Renal cortical epithelial cell (primary cell): Measurements from ENCODE around the gene NFIA. TPM values are rescaled to one million over a fixed set of nuclear protein-coding genes. Genes with fewer than 3 reads are reported as not detected.

ENCODE experiments used
- DNase-seq: peaks from one replicate; pipeline ENCODE4 v3.0.0-alpha.2; 2011; ENCODE audit warnings: low read depth
- total RNA-seq: library from RNA; depleted of rRNA; stranded (reverse); fragments of >200 nt; gene quantifications from 2 replicates; pipeline ENCODE4 v1.2.3, GENCODE V29; 2014

The NFIA gene
- total RNA-seq, 1 donor from 2014 or later, result 8.2 TPM

DNA sequence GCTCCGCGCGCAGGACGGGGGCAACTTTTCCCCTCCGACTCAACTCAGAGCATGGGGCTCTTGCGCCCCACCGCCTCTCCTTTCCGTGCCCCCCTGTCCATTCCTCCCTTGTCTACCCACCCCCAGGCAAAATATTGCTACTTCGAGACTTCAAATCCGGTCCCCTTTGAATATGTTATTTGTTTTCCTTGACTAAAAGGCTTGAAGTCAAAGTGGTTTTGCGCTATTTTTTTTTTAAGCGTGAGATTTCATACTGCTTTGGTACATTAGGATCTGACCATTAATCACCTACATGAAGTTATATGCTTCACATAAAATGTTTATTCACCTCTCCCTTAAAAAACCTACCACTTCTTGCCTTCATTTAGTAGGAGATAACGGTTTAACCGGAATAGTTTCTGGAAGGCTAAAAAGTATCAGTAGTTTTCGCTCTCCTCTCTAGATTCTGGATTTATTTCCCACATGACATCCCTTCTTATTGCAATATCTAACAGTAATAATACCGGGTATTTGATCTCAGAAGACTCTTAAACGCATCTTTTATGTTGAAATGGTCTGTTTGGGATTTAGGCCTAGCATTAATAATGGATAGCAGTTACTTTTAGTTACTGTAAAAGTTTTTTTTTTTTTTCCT is 1.6 kb downstream of the NFIA start:
- no peak for DNase-seq

DNA sequence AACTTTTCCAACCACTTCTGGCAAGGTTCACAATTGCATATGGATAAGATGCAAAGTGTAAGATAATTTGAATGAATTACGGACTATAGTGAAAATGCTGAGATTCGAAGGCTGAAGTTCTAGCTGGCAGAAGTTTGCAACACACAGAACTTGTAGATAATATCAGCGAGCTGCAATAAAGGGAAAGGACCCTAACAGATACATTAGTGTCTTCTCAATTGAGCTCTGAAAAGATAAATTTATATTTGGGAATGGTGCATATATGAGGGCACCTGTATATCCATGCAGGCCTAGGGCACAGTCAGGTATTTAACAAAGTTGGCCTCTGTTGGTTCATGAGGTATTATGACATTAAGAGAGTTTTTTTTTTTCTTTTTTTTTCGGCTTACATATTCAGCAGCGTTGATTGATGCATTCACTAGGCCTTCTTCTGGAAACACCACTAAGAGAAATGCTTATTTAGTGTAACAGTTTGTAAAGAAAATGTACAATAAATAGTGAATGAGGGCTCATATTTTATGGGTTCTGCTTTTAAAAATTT is 2.2 kb downstream of the NFIA start:
- no peak for DNase-seq

DNA sequence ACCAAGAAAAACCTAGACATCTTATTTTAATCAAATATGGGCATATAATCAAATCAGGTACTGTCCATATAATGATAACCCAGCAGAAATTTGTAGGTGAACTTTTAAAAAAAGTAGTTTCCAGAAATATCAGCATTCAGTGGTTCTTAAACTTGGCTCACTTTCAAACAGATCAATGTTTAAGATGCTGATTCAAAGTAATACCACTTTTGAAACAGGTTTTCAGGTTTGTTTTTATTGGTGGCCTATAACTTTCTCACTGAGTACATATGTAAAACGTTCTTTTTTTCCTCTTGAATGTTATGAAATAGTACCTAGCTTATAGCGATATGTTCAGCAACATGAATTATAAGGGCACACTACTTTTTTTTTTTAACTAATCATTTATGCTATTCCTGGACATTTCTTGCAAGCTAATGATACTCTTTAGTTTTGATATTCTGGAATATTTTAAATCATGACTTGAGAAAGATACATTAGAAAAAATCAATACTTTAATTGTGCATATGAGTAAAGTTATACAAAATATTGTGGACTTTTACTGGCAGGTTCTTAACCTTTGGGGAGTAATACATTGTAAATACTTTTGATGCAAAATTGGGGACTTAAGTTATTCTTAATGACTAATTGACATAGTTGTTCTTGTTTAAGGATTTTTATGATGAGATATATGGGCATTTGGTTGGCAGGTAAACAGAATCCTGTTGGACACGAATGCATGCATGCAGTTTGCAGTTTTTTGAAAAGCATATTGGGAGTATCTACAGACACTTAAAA is 3.0 kb downstream of the NFIA start:
- DNase-seq, result no peak

DNA sequence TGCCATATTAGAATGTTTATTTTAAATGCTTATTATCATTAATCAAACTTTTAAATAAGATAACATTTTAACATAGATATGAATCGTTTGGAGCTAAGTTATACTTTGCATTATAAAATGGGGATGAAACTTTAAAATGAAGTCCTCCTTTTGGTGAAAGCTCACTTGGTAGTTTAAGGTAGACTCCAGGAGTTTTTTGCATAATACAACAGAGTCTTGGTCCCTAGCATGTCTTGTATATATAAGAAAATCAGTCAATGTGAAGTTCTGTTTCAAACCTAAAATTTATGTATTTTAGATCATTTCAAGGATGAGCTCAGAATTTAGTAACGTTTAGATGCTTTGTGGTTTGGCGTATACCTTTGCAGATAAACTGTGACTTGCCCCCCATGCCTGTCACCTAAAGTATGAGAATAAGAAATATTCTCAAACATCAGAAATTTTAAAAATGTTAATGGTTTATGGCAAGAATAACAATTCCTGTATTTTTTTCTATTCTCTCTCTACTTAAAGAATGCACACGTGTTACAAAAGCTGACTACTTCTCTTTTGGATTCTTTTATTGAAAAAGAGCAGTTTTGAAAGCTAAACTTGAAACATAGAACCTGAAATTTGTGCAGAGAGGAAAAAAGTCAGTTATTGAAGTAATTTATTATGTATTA is 3.8 kb downstream of the NFIA start:
- no peak for DNase-seq

DNA sequence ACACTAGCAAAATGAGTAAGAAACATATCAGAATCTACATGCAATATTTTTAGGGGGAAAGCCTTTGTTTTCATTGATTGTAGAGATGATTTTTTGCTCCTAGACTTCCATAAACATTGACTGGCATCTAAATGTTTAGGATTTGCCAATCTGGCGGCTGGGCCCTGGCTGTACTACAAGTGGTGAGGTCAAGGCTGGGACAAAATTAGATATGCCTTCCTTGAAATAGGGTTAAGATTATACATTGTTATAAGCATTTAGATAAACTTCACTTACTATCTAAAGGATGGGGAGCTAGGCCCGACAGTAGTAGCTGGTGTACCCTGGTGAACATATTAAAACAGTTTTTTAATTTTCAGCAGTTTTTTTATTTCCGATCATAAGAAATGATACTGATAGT is 5.2 kb downstream of the NFIA start:
- no peak for DNase-seq

DNA sequence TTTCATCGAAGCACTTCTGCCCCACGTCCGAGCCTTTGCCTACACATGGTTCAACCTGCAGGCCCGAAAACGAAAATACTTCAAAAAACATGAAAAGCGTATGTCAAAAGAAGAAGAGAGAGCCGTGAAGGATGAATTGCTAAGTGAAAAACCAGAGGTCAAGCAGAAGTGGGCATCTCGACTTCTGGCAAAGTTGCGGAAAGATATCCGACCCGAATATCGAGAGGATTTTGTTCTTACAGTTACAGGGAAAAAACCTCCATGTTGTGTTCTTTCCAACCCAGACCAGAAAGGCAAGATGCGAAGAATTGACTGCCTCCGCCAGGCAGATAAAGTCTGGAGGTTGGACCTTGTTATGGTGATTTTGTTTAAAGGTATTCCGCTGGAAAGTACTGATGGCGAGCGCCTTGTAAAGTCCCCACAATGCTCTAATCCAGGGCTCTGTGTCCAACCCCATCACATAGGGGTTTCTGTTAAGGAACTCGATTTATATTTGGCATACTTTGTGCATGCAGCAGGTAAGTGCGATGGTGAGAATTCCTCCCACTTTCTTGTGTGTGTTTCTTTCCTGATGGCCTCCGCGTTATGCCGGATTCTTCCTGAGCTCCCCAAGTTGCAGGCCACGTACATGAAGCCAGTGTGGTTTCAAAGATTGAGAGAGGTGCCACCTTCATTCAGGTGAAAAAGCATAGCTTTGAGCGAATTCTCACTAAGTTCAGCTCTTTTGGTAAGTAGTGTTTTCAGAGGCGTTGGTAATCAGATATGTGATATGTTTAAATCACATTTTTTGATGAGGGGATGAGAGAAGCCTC is 6.0 kb downstream of the NFIA start:
- no peak for DNase-seq

DNA sequence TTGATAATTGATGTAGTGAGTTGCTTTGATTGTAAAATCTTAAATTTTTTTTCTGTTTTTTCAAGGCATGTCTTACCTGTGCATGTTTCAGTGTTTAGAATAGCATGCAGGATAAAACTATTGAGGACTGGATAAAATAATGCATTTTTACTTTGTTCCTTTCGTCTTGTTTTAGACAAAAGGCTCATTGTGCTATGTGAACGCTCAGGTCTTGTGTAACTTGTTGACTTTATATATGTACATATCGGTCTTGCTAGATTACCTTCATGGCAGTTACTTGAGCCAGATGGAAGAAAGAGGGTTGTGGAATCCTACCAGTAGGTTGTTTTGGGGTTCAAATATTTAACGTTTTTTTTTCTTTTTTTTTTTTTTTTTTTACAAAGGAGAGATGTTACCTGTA is 7.0 kb downstream of the NFIA start:
- DNase-seq, result no peak

DNA sequence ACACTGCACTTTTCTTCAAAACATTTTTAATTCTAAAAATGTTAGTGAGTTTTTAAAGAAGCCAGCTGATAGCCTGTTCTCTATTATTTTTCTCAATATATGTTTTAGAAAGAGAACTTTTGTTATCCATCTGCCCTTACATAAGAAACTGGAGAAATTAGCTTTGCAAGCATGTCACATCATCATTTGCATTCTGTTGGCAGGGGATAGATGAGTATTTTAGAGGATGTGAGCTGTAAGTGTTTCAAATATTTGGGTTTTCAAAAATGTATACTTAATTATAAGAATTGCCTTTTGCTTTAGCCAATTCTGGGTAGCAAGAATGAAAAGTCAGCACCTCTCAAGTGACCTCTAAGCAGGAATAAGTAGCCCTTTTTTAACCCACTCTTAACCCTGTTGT is 7.4 kb downstream of the NFIA start:
- DNase-seq, result no peak

DNA sequence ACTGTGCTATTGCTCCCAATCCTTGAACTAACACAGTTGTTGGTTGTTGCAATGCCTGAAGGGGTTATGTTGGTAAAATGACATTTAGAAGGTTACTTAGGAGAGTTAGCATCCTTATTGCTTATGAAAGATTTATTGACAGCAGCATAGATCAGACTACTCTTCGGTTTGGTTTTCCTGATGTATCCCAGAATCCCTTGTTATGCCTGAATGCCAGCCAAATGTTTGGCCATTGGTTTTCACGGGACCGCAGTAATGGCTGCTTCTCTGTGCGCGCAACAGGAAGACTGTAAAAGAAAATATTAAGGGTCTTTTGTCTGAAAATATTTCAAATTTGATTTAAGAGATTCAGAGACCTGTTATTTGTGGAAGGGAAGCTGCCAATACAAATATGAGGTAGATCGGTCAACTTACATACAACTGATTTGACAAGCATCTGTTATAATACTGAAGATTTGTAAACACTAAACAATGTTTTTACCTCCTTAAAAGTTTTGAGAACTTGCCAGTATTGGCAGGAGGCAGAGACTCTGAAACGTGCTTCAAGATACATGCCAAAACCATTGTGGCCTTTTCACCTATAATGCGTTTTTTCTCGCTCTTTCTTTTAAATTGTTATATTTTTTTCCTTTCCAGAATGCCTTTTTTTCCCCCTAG is 8.3 kb downstream of the NFIA start:
- DNase-seq, result no peak

DNA sequence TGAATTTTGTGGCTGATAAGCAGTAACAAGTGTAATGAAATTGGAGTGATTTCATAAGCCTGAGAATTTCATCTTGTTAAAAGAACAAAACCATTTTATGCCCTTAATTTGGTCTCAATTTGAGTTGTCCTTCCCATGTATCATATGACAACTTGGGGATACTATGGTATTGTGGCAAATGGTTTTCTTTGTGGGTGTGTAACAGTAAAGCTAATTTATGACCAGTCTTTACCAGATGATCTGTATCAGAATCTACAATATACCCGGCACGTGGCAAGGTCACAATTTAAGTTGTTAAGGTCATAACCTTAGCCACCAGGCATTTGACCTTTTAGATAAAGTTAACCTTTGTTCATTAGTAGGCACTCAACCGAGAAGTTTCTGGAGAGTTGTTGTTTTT is 9.1 kb downstream of the NFIA start:
- no peak for DNase-seq

DNA sequence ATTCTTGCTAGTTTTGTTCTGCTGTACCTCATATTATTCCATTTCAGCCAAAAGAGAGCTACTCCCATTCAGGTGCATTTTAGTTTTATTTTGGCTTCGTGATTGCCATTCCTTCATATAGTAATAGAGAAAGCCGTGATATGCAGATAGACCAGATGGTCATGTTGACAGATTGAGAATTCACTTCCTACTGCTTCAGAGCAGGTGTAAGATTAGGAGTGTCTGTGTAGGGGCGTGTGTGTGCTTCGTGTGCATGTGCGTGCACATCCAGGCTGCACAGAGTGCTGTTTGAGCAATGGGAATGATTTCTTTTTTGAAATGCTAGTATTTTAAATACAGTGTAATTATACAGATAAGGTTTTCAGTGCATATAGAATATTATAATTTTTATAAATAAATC is 10.3 kb downstream of the NFIA start:
- DNase-seq, result no peak

DNA sequence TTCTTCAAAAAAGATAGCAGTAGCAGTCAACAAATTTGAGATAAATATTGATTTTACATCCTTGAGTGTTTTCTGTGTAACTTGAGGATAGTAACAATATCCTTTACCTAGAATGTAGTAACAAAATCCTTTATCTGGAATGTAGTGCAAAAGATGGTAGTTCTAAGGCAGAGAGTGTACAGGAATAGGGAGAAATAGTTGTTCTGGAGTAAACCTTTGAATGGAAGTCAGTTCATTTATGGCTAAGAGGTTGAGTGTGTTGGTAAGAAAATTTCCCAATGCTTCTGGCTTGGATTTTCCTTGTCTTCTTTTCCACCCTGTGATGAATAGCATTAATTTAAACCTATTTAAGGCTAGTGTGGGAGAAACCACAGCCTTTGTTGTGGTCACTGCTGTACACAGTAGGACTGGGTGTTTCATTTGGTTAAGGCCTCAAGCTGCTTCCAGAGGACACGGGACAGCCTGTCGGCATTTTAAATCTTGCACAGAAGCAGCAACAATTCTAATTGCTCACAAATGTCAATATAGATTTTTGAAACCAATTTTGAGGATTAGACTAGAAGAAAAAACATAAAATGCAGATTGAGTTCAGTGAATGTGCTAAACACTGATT is 11.3 kb downstream of the NFIA start:
- DNase-seq, result peak; percentile 72

DNA sequence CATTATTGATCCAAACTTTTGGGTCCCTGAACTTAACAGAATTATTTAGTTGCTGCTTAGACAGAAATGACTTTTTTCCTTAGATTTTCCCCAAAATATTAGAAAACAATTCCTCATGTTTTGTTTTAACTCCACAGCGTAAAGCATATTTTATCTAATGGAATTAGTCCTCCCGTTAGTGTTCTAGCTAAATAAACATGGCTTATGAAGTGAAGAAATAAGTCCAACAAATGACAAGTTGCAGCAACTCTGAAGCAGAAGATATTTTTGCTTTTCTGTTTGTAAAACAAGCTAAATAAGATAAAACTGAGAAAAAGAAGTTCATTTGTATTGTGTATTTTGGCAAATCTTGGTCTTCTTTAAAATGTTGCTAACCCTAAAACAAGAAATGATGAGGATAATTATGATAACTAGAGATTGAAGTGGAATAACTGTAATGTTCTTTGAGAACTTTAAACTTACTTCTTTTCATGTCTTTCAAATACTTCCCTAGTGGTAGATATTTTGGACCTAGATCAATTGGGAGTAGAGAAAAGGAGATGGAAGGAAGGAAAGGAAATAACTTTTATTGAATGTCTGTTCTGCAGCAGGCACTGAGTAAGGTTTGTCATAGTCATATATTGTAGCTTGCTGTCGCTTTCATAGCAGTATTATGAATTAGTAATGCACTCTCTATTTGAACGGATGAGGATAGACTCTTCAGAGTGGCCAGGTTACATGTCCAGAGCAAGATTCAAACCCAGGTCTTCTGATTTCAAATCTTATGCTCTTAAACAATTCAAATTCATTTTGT is 12.5 kb downstream of the NFIA start:
- no peak for DNase-seq

DNA sequence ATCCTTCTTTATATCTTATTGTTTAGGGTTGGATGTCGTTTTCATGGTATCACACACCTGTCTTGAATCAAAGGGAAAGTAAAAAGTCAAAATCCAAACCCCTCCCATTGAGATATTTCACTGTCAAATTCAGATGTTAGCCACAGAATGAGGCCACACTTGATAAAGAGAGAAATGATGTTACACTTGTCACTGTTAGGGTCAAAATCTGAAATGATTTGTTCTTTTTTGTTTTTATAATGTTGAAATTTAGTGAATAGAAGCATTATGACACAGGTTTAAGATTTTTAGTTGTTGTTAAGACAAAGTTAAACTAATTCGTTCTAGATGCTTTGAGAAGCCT is 13.1 kb downstream of the NFIA start:
- no peak for DNase-seq

DNA sequence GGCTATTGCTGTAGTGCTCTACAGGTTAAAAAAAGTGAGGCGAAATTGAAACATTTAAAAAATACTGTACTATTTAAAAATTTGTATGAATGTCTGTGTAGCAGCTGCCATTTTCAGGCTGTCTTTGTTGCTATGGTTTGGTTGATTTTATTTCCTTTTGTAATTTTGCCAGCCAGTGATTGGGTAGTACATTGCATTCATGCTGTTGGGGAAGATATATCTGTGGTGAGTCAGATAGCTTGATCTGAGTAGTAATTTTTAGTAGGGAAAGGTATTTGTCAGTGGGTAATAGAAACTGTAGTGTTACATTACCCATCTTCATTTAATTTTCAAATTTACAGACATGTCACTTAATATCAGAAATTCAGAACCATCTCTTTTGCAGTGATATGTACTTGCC is 15.0 kb downstream of the NFIA start:
- DNase-seq, result peak; percentile 68

DNA sequence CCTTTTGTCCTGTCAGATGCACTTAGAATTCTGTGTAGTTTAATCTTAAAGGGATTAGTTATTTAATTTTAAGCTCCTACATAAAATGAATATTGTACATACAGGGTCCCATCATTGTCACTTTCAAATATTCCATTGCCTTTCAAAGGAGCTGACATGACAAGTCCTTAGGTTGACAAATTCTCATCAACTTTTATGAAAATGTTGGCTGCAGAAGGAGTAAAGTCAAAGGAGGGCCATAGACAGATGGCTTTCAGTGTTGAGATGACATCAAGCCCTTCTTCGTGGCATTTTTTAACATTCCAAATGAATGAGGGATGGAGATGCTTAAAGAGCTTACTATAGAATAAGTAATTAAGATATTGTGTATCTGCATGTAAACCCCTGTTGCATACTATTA is 15.4 kb downstream of the NFIA start:
- no peak for DNase-seq

DNA sequence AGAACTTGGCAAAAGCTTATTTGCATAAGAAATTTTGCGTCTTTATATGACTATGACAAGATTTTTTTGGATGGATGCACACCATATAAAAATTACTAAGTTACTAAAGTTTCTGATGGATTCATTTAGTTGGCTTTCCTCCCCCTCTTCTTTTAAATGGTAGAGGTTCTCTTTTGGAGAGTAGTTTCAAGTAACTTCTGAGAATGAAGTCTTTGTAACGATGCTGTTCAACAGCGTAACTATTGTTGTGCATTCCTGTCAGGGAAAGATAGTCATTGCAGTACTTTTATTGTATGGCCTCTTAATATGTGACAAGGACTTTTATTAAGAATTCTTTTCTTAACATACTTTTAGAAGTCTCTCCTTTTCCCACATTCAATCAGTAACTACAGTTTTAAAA is 16.0 kb downstream of the NFIA start:
- no peak for DNase-seq

DNA sequence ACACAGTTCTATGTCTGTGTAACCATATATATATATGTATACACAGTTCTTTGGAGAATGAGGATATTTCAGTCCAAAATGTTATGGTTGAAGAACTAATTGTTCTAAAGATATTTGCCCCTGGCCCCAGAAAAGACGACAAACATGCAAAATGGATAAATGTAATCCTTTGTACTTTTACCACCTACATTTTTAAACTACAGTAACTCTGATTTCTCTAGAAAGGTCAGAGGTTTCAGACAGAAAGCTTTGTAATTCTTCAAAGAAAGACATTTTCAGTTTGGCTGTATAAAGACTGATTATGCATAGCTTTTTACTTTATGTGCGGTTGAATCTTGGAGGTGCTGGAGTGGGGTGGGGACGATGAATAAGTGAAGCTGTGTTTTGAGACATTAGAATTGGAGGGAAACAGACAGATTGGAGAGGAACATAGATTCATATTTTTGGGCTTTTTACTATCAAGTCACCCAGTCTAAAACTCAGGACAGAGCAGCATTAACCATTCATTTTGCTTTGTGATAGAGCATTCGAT is 16.6 kb downstream of the NFIA start:
- no peak for DNase-seq

DNA sequence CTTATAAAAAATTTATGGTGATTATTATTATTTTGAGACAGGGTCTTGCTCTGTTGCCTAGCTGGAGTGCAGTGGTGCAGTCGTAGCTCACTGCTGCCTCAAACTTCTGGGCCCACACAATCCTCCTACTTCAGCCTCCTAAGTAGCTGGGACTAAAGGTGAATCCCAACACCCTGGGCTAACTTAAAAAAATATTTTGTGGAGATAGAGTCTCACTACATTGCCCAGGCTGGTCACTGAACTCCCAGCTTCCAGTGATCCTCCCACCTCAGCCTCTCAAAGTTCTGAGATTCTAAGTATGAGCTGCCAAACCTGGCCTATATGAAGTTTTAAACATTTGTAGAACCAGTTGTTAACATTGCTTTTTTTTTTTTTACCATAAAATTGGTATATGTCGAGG is 18.2 kb downstream of the NFIA start:
- DNase-seq, result no peak

DNA sequence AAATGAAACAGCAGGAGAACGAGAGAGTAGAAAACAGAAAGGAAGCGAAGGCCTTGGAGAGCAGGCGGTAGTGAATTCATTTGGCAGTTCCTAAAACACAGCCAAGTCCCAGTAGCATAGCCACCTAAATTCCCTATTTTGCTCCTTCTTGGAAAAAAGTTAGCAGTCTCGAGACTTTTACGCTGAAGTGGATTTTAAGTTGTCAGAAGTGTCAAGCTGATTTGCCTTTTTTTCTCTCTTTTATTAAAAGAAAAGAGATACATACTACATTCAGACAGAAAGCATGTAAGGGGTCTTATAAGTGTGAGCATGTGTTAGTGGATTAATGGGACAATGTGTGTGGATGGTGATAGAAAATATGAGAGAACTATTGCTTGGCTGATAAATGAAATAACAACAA is 19.2 kb downstream of the NFIA start:
- no peak for DNase-seq
